Stimulated activated CD8-positive, alpha-beta memory T cell treated with anti-CD3 and anti-CD28 coated beads, Interleukin-4, amount 100 ng/mL, for 1 hour (primary cell): ENCODE data around the gene CAMSAP2.

Source experiments
- DNase-seq, 2 donors: peaks; one replicate each; pipeline ENCODE4 v3.0.0-alpha.2; 2020; ENCODE audit warnings: low read depth in 2 of 2, low spot score in 1 of 2

CAMSAP2 gene

DNA sequence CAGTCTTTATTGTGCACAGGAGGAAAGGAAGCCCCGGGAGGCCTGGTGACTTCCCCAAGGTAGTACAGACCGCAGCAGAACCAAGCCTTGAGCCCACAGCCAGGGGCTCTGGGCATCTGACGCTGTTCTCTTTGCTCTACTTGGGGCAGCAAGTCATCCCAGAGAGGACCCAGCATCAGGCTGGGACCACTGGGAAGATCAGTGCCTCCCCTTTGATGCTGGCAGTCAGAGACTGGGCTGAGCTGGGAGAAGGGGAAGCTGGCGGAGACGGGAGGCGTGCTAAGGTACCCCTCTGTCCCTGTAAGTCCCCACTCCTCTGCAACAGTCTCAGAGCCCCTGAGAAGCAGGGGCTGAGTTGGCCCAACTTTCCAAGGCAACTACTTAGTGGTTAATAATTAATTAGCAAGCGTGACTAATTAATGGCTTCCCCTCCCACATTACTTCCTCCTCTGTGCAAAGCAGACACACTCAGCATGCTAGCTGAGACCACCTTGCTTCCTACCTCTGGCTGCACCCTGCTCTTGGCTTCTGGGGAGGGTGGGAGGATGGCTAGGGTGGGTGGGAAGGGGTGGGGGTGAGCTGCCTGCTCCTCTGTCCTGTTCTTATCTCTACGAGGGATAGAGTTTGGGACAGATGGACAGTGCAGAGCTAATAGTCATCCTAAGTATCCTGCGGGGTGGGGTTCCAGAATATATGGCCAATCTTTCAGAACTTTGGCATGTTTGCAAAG lies 157.3 kb downstream of the CAMSAP2 start:
- no peak for DNase-seq

DNA sequence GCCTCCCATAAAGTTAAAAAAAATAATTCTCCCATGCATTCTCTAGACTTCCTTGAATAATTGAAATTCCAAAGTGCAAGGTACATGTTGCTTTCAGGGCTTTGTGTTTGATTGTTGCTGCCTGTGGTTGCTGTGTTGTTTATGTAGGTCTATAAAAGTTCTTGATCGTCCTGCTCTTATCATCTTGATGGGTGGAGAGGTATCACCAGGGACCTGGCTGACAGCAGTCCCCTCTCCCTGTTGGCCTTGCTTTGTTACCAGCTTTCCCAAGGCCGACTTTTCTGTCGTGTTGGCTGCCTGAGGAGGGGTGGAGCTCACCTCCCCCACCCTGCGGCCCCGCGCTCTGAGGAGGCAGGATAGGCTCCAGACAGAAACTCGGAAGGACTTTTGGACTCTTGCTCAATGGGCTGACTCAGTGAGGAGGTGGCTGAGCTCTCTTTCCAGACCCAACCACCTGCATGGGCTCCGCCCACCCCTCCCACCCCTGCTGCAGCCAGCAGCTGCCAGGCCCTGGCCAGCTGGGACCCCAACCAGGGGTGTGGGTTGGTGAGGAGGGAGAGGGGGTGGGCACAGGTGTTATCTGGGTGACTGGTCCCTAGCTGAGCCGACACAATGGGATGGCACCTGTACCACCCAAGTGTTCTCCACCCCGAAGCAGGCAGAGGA lies 158.0 kb downstream of the CAMSAP2 start:
- DNase-seq, result no peak

DNA sequence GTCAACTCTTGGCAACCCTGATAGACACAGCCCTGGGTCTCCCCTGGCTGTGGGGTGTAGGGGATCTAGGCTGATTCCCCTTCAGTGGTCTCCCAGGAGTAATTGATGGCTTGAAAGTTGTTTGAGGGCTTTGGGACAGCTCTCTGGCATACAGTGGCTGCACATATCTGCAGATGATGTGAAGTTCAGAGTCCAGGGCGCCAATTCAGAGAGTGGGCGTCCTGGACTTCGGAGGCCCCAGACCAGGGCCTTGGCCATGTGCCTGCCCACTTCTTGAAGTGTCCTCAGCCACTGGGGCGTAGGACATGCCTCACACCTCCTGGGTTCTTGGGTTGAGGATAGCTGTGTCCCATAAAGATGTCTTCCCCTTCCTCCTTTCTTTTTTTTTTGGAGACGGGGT lies 158.6 kb downstream of the CAMSAP2 start:
- DNase-seq, result no peak

DNA sequence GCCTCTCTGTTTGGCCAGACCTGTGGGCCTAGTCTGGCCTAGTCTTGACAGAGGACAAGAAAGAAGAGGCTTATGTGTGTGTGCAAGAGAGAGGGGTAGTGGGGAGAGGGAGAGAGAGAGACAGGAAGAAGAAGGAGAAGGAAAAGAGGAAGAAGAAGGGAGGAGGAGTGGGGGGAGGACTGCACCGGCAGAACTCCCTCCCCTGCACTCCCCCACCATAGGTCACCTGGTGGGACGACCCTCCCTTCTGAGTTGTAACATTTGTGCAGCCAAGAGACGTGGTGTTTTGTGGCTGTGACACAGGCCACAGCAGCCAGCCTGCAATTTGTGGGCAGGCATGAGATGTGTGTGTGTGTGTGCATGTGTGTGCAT lies 160.3 kb downstream of the CAMSAP2 start:
- no peak for DNase-seq

DNA sequence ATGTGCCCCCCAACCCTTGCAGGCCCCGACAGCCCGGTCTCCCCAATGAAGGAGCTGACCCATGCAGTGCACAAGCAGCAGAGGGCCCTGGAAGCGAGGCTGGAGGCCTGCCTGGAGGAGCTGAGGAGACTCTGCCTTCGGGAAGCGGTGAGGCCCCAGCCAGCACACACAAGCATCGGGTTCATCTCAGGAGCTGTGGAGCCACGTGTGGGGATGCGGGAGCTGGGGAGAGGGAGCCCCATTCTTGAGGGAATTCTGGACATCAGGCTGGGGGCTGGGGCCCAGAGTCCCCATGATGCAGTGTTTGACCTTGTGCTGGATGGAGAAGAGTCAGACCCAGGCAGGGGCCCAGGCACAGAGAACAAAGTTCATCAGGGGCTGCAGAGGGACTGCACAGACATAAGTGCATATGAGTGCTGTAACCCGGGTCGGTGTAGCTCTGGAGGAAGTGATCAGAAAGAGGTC lies 160.8 kb downstream of the CAMSAP2 start:
- DNase-seq, result no peak

DNA sequence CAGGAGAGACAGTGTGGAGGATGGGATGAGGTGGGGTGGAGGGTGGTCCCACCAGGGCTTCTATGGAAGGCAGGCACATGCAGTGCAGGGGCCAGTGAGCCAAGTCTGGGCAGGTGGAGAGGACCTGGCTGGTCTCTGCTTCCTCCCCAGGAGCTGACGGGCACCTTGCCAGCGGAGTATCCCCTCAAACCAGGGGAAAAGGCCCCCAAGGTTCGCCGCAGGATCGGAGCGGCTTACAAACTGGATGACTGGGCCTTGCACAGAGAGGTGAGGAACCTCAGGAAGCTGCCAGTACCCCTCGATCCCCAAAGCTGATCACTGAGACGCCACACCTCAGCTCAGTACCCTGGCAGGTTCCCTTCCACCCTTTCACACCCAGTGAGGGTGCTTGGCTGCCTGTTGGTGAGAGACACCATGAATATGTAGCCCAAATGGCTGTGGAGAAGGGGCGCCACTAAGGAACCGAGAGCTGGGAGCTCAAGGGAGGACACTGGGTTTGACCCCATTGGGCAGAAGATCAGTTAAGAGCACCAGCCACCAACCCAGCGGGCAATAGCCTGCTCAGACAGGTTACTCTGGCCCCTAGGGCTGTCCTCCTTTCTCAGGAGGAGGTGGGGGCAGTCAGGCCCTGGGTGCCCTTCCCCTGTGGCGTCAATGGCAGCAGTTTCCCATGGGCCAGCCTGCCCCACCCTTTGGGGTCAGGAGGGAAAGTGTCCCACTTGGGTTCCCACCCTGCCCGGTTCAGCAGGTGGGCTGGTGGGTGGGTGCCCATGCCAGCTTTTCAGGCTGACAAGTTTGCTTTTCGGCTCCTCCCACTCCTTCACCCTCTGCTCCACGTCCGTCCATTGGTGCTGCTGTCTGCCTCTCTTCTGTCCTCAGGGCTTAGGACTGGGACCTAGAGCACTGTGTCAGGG lies 161.5 kb downstream of the CAMSAP2 start:
- DNase-seq, result no peak

DNA sequence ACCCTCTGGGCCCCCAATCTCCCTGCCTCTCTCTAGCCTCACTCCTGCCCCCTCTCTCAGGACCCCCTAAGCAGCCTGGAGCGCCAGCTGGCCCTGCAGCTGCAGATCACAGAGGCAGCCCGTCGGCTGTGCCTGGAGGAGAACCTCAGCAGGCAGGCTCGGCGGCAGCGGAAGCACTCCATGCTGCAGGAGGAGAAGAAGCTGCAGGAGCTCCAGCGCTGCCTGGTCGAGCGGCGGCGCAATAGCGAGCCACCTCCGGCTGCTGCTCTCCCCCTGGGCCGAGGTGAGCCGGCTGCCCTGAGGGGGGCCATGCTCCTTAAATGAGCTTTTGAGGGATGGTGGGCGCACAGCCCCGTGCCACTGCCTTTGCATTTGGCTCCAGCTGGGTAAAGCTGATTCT lies 162.2 kb downstream of the CAMSAP2 start:
- no peak for DNase-seq

DNA sequence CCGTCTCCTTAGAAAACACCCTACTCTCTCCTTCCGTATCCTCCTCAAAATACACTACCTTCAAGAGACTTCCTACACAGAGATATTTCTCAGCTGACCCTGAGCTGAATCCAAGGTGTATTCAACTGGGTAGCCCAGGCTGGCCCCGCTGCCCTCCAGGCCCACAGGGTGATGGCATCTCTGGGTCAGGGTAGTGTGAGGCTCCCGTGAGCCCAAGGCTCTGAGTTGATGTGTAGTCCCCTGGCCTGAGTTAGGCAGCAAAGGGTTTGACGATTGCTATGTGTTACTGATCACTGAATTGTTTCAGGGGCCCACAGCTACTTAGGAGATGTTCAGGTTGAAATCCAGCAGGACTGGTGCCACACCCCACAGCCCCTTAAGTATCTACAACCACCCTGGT lies 162.7 kb downstream of the CAMSAP2 start:
- DNase-seq, result no peak

DNA sequence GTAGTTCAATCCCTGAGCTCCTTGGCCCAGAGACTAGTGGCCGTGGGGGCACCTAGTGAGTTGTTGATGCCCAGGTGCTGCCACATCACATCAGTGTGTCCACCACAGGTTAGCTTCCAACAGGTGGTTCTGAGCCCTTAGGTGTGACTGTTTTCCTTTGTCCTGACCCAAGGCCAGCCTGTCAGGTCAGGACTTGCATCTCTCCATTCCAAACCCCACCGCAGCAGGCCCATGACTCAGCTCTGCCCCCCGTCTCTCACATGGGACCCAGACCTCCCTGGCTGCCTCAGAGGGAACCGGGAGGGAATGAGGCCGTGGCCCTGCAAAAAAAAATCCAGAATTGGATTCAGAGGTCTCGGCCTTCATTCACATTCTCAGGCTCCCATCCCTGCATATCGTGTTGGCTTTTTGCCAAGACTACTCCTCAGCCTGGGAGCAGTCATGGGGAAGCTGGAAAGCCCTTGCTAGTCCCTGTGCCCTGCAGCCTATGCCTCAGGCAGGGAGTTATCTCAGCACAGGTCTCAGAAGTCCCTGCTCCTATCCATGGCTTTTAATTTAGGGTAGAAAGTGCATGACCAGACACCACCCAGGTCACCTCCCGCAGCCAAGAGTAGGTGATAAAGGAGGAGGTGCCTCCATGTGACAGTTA lies 163.2 kb downstream of the CAMSAP2 start:
- DNase-seq, result no peak

DNA sequence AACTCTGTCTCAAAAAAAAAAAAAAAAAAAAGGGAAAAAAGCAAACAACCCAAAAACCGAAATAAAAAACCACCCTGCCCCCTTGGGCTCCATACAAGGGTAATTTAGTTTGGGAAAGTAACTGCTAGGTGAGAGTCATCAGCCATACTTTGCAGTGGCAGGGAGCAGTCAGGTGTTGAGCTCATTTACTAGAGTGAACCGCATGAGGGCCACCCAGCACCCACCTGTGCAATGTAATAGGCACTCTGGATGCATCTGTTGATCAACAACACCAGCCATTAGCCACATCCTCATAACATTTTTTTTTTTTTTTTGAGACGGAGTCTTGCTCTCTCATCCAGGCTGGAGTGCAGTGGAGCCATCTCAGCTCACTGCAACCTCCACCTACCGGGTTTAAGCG lies 165.1 kb downstream of the CAMSAP2 start:
- no peak for DNase-seq

DNA sequence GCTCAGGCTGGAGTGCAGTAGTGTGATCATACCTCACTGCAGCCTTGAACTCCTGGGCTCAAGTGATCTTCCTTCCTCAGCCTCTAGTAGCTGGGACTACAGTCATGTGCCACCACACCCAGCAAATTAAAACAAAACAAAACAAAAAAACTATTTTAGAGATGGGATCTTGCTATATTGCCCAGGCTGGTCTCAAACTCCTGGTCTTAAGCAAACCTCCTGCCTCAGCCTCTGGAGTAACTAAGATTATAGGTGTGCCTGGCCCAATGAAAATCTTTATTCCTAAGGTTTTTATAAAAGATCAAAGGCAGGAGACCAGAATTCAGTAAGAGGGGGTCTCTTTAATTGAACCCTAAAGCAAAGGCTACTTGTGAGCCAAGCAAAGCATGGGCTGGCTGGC lies 166.1 kb downstream of the CAMSAP2 start:
- DNase-seq, result no peak

DNA sequence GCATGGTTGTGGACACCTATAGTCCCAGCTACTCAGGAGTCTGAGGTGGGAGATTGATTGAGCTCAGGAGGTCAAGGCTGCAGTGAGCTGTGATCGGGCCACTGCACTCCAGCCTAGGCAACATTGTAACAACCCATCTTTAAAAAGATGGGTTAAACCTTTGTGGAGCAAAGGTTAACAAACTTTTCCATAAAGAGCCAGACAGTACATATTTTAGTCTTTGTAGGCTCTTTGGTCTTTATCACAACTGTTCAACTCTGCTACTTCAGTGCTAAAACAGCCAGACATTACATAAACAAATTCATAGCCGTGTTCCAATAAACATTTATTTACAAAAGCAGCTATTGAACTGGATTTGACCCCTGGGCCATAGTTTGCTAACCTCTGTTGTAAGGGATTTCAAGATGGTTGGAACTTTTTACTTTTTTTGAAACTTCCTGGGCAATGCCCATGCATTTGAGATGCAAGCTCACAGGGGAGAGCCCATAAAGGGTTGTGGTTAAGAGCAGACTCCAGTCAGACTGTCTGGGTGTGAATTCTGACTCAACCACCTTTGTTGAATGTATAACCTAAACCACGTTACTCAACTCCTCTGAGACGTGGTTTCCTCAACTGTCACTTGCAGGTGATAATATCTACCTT lies 166.8 kb downstream of the CAMSAP2 start:
- DNase-seq, result no peak

DNA sequence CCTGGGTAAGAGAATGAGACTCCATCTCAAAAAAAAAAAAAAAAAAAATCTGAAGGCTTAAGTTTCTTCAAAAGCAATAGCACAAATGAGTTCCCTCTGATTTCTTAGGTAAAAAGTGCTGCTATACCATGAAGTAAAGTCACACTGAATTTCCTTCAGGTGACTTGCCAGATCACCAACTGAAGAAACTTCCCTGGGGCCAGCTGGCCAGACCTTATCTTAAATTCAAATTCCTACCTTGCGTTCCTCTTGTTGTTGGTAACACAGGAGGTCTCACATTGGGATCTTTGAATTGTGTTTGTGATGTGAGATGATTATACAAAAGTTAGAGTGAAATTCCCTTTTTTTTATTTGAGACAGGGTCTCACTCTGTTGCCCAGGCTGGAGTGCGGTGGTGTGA lies 167.8 kb downstream of the CAMSAP2 start:
- no peak for DNase-seq

DNA sequence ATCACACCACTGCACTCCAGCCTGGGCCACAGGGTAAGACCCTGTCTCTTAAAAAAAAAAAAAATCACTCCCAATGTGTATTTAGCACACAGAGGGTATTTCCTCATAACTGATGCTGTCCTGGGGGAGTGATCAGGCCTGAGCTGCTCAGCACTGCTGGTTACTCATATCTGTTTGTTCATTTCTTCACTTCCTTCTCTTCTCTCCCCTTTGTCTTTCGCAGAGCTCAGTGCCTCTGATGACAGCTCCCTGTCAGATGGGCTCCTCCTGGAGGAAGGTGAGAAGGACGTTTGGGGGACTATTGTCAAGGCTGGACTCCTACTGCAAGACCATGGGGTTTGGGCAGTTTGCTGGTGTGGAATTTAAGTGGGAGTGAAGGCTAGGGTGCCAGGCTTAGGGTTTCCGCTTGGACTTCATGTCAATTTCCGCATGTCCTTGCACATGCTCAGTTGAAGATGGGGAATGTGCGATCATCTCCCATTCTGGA lies 169.0 kb downstream of the CAMSAP2 start:
- no peak for DNase-seq

DNA sequence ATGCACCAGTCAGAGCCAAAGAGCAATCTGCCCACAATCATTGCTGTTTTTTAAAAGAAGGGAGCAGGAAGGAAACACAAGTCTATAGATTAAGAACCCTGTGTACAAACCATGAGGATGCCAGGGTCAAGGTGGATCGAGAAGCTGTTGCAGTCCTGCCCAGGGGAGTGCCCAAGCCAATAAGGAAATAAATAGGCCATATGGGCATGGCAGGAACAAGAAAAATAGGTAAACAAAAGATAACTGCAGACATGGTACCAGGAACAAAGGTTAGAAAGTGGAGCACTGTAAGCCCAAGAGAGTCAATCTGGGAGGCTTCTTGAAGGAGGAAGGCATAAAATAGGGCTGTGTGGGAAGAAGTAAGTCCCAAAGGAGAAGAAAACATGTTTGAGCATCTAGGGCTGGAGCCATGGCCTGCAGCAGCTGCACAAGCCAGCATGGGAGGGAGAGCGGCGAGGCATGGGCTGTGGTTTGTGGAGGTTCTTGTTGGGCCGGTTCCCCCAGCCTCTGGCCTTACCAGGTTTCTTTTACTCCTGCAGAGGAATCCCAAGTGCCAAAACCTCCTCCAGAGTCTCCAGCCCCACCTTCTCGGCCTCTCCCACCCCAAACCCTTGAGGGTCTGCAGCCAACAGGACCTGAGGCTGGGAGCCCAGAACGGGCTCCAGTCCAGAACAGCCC lies 169.6 kb downstream of the CAMSAP2 start:
- no peak for DNase-seq

DNA sequence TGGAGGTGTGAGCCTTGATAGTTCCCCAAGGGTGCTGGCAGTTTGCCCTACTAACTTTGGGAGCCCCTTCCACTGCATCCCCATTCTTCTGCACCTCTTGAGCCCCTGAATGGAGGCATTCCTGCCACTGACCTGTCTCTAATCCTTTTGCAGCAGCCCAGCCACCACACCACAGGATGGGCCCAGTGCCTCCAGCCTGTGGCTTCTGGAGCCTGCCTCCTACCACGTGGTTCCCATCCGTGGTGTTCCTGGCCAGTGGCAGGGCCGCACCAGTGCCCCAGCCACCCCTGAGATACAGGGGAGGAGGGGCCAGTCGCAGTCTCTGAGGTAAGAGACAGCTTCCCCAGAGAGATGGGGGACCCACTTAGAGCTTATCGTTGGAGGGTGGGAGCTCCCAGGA lies 170.4 kb downstream of the CAMSAP2 start:
- DNase-seq, result no peak

DNA sequence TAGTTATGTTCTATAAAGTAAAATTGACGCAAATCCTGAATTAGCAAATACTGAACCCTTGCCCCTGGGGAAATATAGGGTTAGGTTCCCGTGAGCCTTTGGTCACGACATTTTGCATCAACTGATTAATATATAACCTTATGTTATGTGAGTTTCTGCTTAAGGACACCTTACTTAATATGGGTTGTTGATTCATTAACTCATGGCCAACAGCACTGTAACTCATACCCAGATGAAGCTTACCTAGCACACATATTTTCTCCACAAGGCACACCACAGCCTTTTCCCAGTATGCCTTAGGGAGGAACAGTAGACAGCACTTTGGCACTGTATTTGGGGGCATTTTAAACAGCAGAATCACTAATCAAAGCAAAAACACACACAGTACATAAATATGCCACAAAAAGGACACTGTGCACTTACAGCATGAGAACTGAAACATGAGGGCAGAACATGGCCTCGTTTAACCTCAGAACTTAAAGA lies 171.1 kb downstream of the CAMSAP2 start:
- no peak for DNase-seq
